Nephron progenitor cell (in vitro differentiated cells): ENCODE measurements around the gene CTNNBL1.
A peak's percentile ranks its signal among the peaks of the same experiment; 100 is the strongest.

Experiments
- DNase-seq: peaks from one replicate; pipeline ENCODE4 v3.0.0; 2021
- H3K27ac Mint-ChIP-seq: 2 replicates; pipeline ENCODE4 v1.8.0; 2021; ENCODE audit warnings: mild to moderate bottlenecking, moderate library complexity, mixed read lengths
- H3K27me3 Mint-ChIP-seq: 2 replicates; pipeline ENCODE4 v1.8.0; 2021; ENCODE audit warnings: mild to moderate bottlenecking, low read depth, mixed read lengths; ENCODE audit not compliant: poor library complexity
- H3K36me3 Mint-ChIP-seq: 2 replicates; pipeline ENCODE4 v1.8.0; 2021; ENCODE audit warnings: low read depth, mixed read lengths
- H3K4me1 Mint-ChIP-seq: 2 replicates; pipeline ENCODE4 v1.8.0; 2021; ENCODE audit warnings: mixed read lengths
- H3K4me3 Mint-ChIP-seq: 2 replicates; pipeline ENCODE4 v1.8.0; 2021; ENCODE audit warnings: mild to moderate bottlenecking, moderate library complexity, mixed read lengths
- H3K9me3 Mint-ChIP-seq: 2 replicates; pipeline ENCODE4 v1.8.0; 2021; ENCODE audit warnings: mild to moderate bottlenecking, moderate library complexity, mixed read lengths
- TF ChIP-seq, protein P1 (sequence below): fragments of 200-600 bp; sonication (generic); IDR thresholded peaks from 2 replicates; pipeline ENCODE4 v1.5.0; 2021; ENCODE audit warnings: antibody characterized with exemption

CTNNBL1 gene

DNA sequence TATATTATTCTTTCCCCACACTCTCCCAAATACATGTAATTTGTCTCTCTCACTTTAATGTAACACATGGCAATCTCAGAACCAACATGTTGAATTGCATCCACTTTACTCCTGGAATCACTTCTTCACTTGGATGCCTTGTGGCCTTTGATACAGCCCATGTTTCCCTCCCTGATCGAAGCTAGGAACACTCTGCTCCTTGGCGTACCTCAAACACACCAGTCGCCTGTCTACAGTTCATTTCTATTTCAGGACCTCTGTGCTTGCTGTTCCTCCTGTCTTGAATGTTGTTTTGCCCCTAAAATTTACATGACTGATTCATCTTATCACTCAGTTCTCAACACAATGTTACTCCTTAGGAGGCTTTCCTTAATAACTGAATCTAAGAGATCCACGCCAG, 106.8 kb downstream of the CTNNBL1 start:
- Mint-ChIP-seq H3K27me3 (no peaks in the 10 kb centered on the region), H3K4me1 (peaks cover 58% of the 10 kb centered on the region), H3K36me3 (peaks cover 15% of the 10 kb centered on the region), H3K27ac (no peak overlapping the region), H3K9me3 (no peaks in the 10 kb centered on the region), H3K4me3 (no peak overlapping the region)
- TF ChIP-seq, protein P1, sequence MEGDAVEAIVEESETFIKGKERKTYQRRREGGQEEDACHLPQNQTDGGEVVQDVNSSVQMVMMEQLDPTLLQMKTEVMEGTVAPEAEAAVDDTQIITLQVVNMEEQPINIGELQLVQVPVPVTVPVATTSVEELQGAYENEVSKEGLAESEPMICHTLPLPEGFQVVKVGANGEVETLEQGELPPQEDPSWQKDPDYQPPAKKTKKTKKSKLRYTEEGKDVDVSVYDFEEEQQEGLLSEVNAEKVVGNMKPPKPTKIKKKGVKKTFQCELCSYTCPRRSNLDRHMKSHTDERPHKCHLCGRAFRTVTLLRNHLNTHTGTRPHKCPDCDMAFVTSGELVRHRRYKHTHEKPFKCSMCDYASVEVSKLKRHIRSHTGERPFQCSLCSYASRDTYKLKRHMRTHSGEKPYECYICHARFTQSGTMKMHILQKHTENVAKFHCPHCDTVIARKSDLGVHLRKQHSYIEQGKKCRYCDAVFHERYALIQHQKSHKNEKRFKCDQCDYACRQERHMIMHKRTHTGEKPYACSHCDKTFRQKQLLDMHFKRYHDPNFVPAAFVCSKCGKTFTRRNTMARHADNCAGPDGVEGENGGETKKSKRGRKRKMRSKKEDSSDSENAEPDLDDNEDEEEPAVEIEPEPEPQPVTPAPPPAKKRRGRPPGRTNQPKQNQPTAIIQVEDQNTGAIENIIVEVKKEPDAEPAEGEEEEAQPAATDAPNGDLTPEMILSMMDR = no peak
- DNase-seq = no peak

DNA sequence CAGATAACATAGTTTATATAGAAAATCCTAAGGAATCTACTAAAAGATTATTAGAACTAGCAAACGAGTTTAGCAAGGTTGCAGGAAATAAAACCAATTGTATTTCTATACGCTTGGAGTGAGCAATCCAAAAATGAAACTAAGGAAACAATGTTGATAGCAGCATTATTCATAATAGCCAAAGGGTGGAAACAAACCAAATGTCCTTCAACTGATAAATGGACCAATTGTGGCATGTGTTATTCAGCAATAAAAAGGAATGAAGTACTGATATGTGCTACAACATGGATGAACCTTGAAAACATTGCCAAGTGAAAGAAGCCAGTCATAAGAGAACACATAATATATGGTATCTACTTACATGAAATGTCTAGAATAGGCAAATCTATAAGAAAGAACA, 108.1 kb downstream of the CTNNBL1 start:
- H3K27ac Mint-ChIP-seq = peak overlapping the region; percentile 25
- no peaks in the 10 kb centered on the region for H3K9me3 Mint-ChIP-seq
- DNase-seq = no peak
- H3K4me1 Mint-ChIP-seq = peaks cover 50% of the 10 kb centered on the region
- no peaks in the 10 kb centered on the region for H3K27me3 Mint-ChIP-seq
- TF ChIP-seq, protein P1 = no peak
- no peak overlapping the region for H3K4me3 Mint-ChIP-seq
- H3K36me3 Mint-ChIP-seq = peaks cover 15% of the 10 kb centered on the region

DNA sequence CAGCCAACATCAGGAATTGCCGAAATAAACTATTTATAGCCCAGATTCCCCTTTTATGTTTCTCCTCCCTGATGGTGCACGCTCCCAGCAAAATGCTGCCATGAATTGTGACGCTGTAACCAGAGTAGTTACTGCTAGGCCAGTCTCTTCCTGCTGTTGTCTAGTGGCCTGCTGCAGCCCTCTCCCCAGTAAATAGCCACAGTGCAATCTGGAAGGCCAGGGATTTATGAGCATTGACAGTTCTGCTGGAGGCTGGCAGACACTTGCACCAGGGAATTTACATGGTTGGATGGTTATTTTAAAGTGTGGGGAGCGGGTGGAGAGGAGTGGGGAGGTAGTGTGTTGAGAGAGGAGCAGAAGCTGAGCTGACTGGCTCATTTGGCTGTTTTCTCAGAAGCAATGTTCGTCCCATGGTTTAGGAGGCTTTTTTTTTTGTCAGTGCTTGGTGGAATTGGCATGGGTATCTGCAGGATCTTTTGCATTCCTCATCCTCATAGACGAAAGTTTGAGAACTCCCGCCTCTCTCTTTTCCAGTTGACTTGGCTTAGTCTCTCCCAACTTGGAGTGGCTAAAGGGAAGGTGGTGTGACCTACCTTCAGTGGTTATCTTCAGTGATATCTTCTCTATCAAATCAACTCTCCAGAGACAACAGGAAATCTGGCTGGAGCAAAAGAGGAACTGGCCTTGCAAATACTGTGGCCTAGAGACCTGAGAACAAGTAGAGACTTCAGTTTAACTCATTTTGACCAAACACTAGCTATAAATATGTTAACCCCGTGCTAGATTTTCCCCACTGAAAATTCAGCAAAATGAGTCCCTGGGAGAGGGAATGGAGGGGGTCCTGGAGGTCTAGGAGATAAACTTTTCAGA, 109.8 kb downstream of the CTNNBL1 start:
- TF ChIP-seq, protein P1 = no peak
- Mint-ChIP-seq H3K9me3 (no peaks in the 10 kb centered on the region), H3K4me3 (peak overlapping the region; percentile 29), H3K27me3 (no peaks in the 10 kb centered on the region), H3K27ac (peak overlapping the region; percentile 59), H3K36me3 (peaks cover 10% of the 10 kb centered on the region), H3K4me1 (peaks cover 41% of the 10 kb centered on the region)
- DNase-seq = peak; percentile 60

DNA sequence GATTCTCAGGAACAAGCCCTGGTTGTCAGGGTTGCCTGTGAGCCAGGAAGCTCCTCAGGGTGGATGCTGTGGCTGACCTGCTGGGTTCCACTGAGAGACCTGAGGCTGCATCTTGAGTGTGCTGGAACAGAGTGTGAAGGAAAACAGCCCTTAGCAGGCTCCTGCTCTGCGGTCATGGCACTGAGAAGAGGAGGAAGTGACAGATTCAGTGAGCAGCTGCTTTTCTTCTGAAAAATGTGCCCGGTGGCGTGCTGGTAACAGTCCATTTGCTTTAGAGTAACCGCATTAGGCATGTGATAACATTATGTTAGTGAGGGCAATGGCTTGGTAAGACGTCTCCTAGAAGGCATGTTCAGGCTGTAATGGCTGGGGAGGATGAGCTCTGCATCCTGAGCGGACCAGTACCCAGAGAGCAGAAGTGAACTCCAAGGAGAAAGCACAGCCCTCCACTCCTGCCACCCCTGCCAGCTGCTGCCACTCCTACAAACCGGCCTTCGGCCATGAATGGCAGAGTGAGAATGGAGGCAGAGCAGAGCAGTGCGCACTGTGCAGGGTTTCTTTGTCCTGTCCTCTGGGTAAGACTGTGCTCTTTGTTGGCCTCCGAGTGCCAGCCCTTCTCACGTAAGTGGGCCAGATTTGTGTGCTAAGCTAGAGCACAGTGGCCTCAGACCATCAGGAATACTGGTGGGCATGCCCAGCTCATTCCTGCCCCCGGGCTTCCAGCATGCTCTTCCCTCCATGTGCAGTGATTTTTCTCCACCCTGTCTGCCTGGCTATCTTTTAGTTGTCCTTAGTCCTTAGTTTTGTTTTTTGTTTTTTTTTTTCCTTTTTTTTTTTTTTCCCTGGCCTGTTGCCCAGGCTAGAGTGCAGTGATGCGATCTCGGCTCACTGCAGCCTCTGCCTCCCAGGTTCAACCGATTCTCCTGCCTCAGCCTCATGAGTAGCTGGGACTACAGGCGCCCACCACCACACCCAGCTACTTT, 111.0 kb downstream of the CTNNBL1 start:
- H3K27ac Mint-ChIP-seq = no peak overlapping the region
- no peaks in the 10 kb centered on the region for H3K9me3 Mint-ChIP-seq
- peaks cover 22% of the 10 kb centered on the region for H3K36me3 Mint-ChIP-seq
- H3K4me3 Mint-ChIP-seq = no peak overlapping the region
- TF ChIP-seq, protein P1 = no peak
- no peaks in the 10 kb centered on the region for H3K27me3 Mint-ChIP-seq
- no peak for DNase-seq
- H3K4me1 Mint-ChIP-seq = peaks cover 41% of the 10 kb centered on the region

DNA sequence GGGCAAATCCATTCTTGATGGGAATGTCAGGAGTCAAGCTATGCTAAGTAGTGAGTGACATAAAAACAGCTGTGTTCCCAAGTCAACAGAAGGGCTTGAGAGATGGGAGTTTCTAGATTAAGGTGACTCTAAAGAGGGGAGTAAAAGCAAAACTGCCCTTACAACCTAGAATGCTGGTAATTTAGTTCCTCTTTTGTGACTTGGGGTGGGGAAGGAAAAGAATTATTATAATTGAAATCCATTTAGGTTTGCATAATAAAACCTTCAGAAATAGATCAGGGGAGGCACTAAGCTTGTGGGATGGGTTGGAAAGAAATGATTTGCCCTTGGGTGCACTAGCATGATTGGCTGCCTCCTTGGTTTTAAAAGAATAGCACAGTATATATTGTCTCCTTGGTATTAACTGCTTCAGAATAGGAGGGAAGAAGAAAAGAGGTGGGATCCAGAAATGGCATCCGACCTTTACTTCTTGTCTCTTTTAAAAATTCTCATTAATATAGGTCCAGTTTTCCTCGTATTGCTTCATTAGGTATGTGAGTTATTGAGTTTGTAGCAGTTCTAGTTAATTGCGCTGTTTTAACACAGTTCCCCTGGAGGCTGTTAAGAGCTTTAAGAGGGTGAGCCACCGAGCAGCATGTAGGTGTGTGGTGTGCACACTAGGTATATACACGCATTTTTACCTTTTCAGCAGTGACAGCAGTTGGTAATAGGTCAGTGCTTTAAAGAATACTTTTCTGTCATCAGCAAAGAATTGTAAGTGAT, 113.8 kb downstream of the CTNNBL1 start:
- TF ChIP-seq, protein P1 = no peak
- H3K27ac Mint-ChIP-seq = peak overlapping the region; percentile 22

More for the DNA sequence above, 113.8 kb downstream of the CTNNBL1 start:
- H3K9me3 Mint-ChIP-seq = no peaks in the 10 kb centered on the region
- H3K4me1 Mint-ChIP-seq = peaks cover 32% of the 10 kb centered on the region
- DNase-seq = no peak
- no peak overlapping the region for H3K4me3 Mint-ChIP-seq
- H3K27me3 Mint-ChIP-seq = peaks cover 5% of the 10 kb centered on the region
- peaks cover 29% of the 10 kb centered on the region for H3K36me3 Mint-ChIP-seq
